Trophoblast cell (in vitro differentiated cells and primary cell): ENCODE data around the gene PPL.

ENCODE experiments used
- DNase-seq, 2 donors: peaks; one replicate each; pipeline ENCODE4 v3.0.0-alpha.2; 2016
- H2AFZ ChIP-seq: 2 replicates; pipeline ENCODE4 v1.6.1; 2013; ENCODE audit warnings: low read length, moderate library complexity, mild to moderate bottlenecking; ENCODE audit not compliant: insufficient read depth, poor library complexity
- H2AK5ac ChIP-seq: 2 replicates; pipeline ENCODE4 v1.6.1; 2013; ENCODE audit warnings: mild to moderate bottlenecking, low read length
- H2BK120ac ChIP-seq: 2 replicates; pipeline ENCODE4 v1.6.1; 2013; ENCODE audit warnings: low read length, mild to moderate bottlenecking, moderate library complexity; ENCODE audit not compliant: insufficient read depth, poor library complexity
- H2BK12ac ChIP-seq: 2 replicates; pipeline ENCODE4 v1.6.1; 2013; ENCODE audit warnings: mild to moderate bottlenecking, low read length, moderate library complexity
- H2BK5ac ChIP-seq: 2 replicates; pipeline ENCODE4 v1.6.1; 2013; ENCODE audit warnings: low read length, low read depth, moderate library complexity, mild to moderate bottlenecking; ENCODE audit not compliant: poor library complexity
- H3K14ac ChIP-seq: 2 replicates; pipeline ENCODE4 v1.6.1; 2013; ENCODE audit warnings: mild to moderate bottlenecking, low read length
- H3K18ac ChIP-seq: 2 replicates; pipeline ENCODE4 v1.6.1; 2013; ENCODE audit warnings: mild to moderate bottlenecking, low read length
- H3K23ac ChIP-seq: 2 replicates; pipeline ENCODE4 v1.6.1; 2013; ENCODE audit warnings: low read length
- H3K27ac ChIP-seq: 2 replicates; pipeline ENCODE4 v1.5.1; 2013; ENCODE audit warnings: low read depth, mild to moderate bottlenecking, inconsistent platforms, low read length, moderate library complexity
- H3K27me3 ChIP-seq: 2 replicates; pipeline ENCODE4 v1.6.1; 2013; ENCODE audit warnings: inconsistent platforms, mild to moderate bottlenecking, low read length, moderate library complexity; ENCODE audit not compliant: insufficient read depth
- H3K36me3 ChIP-seq, 2 experiments: 1 replicate in 1 of 2; 2 replicates in 1 of 2; pipeline ENCODE4 v1.6.1; 2013; ENCODE audit warnings: low read length in 2 of 2, mild to moderate bottlenecking in 2 of 2, moderate library complexity in 1 of 2; ENCODE audit not compliant: insufficient read depth in 2 of 2, control insufficient read depth in 1 of 2
- H3K4ac ChIP-seq: 2 replicates; pipeline ENCODE4 v1.6.1; 2013; ENCODE audit warnings: low read depth, mild to moderate bottlenecking, low read length, moderate library complexity
- H3K4me1 ChIP-seq, 2 experiments: 1 replicate in 1 of 2; 2 replicates in 1 of 2; pipeline ENCODE4 v1.6.1; 2013; ENCODE audit warnings: low read length in 2 of 2, mild to moderate bottlenecking in 2 of 2, moderate library complexity in 1 of 2; ENCODE audit not compliant: insufficient read depth in 2 of 2, control insufficient read depth in 1 of 2
- H3K4me2 ChIP-seq: 2 replicates; pipeline ENCODE4 v1.6.1; 2013; ENCODE audit warnings: inconsistent platforms, mild to moderate bottlenecking, low read length, moderate library complexity
- H3K4me3 ChIP-seq: 2 replicates; pipeline ENCODE4 v1.5.1; 2013; ENCODE audit warnings: mild to moderate bottlenecking, low read depth, low read length, inconsistent platforms
- H3K79me1 ChIP-seq: one replicate; pipeline ENCODE4 v1.6.1; 2013; ENCODE audit warnings: low read length
- H3K79me2 ChIP-seq: 2 replicates; pipeline ENCODE4 v1.6.1; 2013; ENCODE audit warnings: low read length, mild to moderate bottlenecking; ENCODE audit not compliant: control insufficient read depth, insufficient read depth, poor library complexity
- H3K9ac ChIP-seq: 2 replicates; pipeline ENCODE4 v1.6.1; 2013; ENCODE audit warnings: mild to moderate bottlenecking, low read length
- H3K9me3 ChIP-seq: 2 replicates; pipeline ENCODE4 v1.6.1; 2013; ENCODE audit warnings: low read depth, mild to moderate bottlenecking, control low read depth, inconsistent platforms, low read length; ENCODE audit not compliant: insufficient read depth
- H4K12ac ChIP-seq: 2 replicates; pipeline ENCODE4 v1.6.1; 2013; ENCODE audit warnings: low read depth, mild to moderate bottlenecking, low read length, moderate library complexity
- H4K8ac ChIP-seq: 2 replicates; pipeline ENCODE4 v1.6.1; 2013; ENCODE audit warnings: low read depth, mild to moderate bottlenecking, low read length, moderate library complexity
- H4K91ac ChIP-seq: one replicate; pipeline ENCODE4 v1.6.1; 2013; ENCODE audit warnings: low read depth, mild to moderate bottlenecking, low read length, moderate library complexity
- WGBS: extraction: QIAGEN DNeasy Blood & Tissue Kit; methylation state at CpG from one replicate; pipeline ENCODE4 v1.1.7; 2013; ENCODE audit warnings: missing lambda C conversion rate; ENCODE audit not compliant: insufficient read length, insufficient coverage; ENCODE audit errors: extremely low coverage; 5-methylcytosine and 5-hydroxymethylcytosine counted together

The PPL gene

DNA sequence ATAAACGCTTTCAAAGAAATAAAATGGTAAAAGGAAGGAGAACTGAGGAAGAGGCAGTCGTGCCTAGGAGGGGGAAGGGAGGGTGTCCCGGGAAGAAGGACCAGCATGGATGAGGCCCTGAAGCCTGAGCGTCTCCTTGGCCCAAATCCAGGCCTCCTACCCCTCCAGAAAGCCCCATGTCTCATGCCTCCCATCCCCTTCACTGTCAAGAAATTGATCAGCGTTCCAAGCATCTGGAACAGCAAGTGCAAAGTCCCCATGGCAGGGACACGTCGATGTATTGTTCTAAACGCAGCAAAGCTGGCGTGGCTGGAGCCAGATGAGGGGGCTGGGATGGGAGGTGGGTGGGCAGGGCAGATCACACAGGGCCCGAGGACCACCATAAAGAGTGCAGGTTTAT lies 43.7 kb upstream of the PPL start:
- H4K91ac ChIP-seq = no peak overlapping the region
- H3K4me1 ChIP-seq = no peaks in the 10 kb centered on the region
- no peak overlapping the region for H3K4me3 ChIP-seq
- H3K27ac ChIP-seq = no peak overlapping the region
- H3K9me3 ChIP-seq = peaks cover 2% of the 10 kb centered on the region
- H3K27me3 ChIP-seq = no peaks in the 10 kb centered on the region
- no peaks in the 10 kb centered on the region for H3K36me3 ChIP-seq
- no peak overlapping the region for H4K12ac ChIP-seq
- no peak overlapping the region for H2AK5ac ChIP-seq
- H4K8ac ChIP-seq = no peak overlapping the region
- DNase-seq = no peak
- H3K18ac ChIP-seq = no peak overlapping the region
- no peak overlapping the region for H2BK5ac ChIP-seq
- no peak overlapping the region for H2BK12ac ChIP-seq
- no peak overlapping the region for H3K23ac ChIP-seq
- no peaks in the 10 kb centered on the region for H3K79me1 ChIP-seq
- H3K14ac ChIP-seq = no peak overlapping the region
- no peak overlapping the region for H3K9ac ChIP-seq
- H3K79me2 ChIP-seq = no peaks in the 10 kb centered on the region
- no peak overlapping the region for H2AFZ ChIP-seq
- WGBS = no CpG with 5 or more reads among the region's 10 CpGs
- H3K4me2 ChIP-seq = no peak overlapping the region
- no peak overlapping the region for H3K4ac ChIP-seq
- no peak overlapping the region for H2BK120ac ChIP-seq

GRCh38 chr16:4979736-4980660 lies 43.0 kb upstream of the PPL start:
- Histone ChIP-seq H3K4me3 (no peak overlapping the region), H4K12ac (no peak overlapping the region), H2BK5ac (no peak overlapping the region), H3K4me1 (no peaks in the 10 kb centered on the region), H3K18ac (no peak overlapping the region), H3K79me1 (no peaks in the 10 kb centered on the region), H3K27me3 (no peaks in the 10 kb centered on the region), H3K14ac (no peak overlapping the region), H3K9me3 (peaks cover 2% of the 10 kb centered on the region), H4K8ac (no peak overlapping the region), H3K36me3 (no peaks in the 10 kb centered on the region), H3K4me2 (no peak overlapping the region), H2AFZ (no peak overlapping the region), H3K79me2 (no peaks in the 10 kb centered on the region), H3K23ac (no peak overlapping the region), H2AK5ac (no peak overlapping the region), H3K9ac (no peak overlapping the region), H2BK12ac (no peak overlapping the region), H3K27ac (no peak overlapping the region), H3K4ac (no peak overlapping the region), H2BK120ac (no peak overlapping the region), H4K91ac (no peak overlapping the region)
- no peak for DNase-seq
- WGBS = no CpG with 5 or more reads among the region's 25 CpGs

DNA sequence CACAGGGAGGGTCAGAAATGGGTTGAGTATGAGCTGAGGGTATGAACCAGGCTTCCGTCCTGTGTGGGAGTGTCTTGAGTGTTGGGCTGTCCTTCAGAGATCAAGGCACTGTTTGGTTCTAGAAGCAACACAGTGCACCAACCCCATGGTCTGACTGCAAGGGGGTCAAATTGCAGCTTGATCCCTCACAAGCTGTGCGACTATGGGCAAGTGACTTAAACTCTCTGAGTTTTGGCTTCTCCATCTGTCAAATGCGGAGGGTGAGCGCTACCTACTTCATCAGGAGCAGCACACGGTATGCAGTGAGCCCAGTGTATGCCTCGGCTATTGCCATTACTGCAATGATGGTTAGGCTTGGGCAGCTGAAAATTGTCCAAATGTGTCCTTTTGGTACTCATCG lies 42.2 kb upstream of the PPL start:
- H3K23ac ChIP-seq = no peak overlapping the region
- no peak overlapping the region for H3K4me2 ChIP-seq
- no peak overlapping the region for H3K4ac ChIP-seq
- no peak overlapping the region for H2AK5ac ChIP-seq
- no CpG with 5 or more reads among the region's 7 CpGs for whole genome bisulfite sequencing
- no peak overlapping the region for H2AFZ ChIP-seq
- no peak overlapping the region for H4K91ac ChIP-seq
- H3K4me3 ChIP-seq = no peak overlapping the region
- H2BK12ac ChIP-seq = no peak overlapping the region
- no peak overlapping the region for H4K8ac ChIP-seq
- H3K79me1 ChIP-seq = no peaks in the 10 kb centered on the region
- no peak overlapping the region for H3K27ac ChIP-seq
- H3K9ac ChIP-seq = no peak overlapping the region
- H4K12ac ChIP-seq = no peak overlapping the region
- no peaks in the 10 kb centered on the region for H3K4me1 ChIP-seq
- no peak overlapping the region for H3K18ac ChIP-seq
- no peak overlapping the region for H2BK120ac ChIP-seq
- no peak for DNase-seq
- H3K36me3 ChIP-seq = no peaks in the 10 kb centered on the region
- no peak overlapping the region for H2BK5ac ChIP-seq
- H3K9me3 ChIP-seq = peaks cover 2% of the 10 kb centered on the region
- H3K14ac ChIP-seq = no peak overlapping the region
- H3K79me2 ChIP-seq = no peaks in the 10 kb centered on the region
- no peaks in the 10 kb centered on the region for H3K27me3 ChIP-seq

- no peak overlapping the region for H2BK5ac ChIP-seq
- no peaks in the 10 kb centered on the region for H3K79me1 ChIP-seq
- no peaks in the 10 kb centered on the region for H3K4me1 ChIP-seq
- H4K8ac ChIP-seq = no peak overlapping the region
- no peaks in the 10 kb centered on the region for H3K27me3 ChIP-seq
- H2AK5ac ChIP-seq = no peak overlapping the region
- DNase-seq = no peak
- no peak overlapping the region for H2AFZ ChIP-seq
- H3K79me2 ChIP-seq = no peaks in the 10 kb centered on the region
- peaks cover 2% of the 10 kb centered on the region for H3K9me3 ChIP-seq
- H3K4ac ChIP-seq = no peak overlapping the region
- H3K9ac ChIP-seq = no peak overlapping the region
- no peak overlapping the region for H3K27ac ChIP-seq
- WGBS = no CpG with 5 or more reads among the region's 5 CpGs
- no peak overlapping the region for H3K23ac ChIP-seq
- no peak overlapping the region for H4K12ac ChIP-seq
- no peak overlapping the region for H3K4me2 ChIP-seq
- no peak overlapping the region for H4K91ac ChIP-seq
- no peak overlapping the region for H3K14ac ChIP-seq
- H2BK120ac ChIP-seq = no peak overlapping the region
- H3K4me3 ChIP-seq = no peak overlapping the region
- no peak overlapping the region for H2BK12ac ChIP-seq
- no peak overlapping the region for H3K18ac ChIP-seq
- H3K36me3 ChIP-seq = no peaks in the 10 kb centered on the region
These were observed 39.7 kb upstream of the PPL start for GRCh38 chr16:4976611-4977145.
